Fibroblast of skin of abdomen (primary cell): ENCODE data around the gene NXPH4. TPM values are rescaled to one million over a fixed set of nuclear protein-coding genes. Genes with fewer than 3 reads are reported as not detected.

Experiments
- DNase-seq: peaks from one replicate; pipeline ENCODE4 v3.0.0-alpha.2; 2013
- polyA plus RNA-seq, 2 experiments: library from polyadenylated mRNA; unstranded; fragments of 120-200 nt; gene quantifications; one replicate each; pipeline ENCODE4 v1.2.1, GENCODE V29; 2013; ENCODE audit not compliant: insufficient read length in 2 of 2

Gene NXPH4
- 19.3 TPM for polyA plus RNA-seq (2013, experiment 1 of 2; ENCODE audit: insufficient read length)
- 19.0 TPM for polyA plus RNA-seq (2013, experiment 2 of 2; ENCODE audit: insufficient read length)

DNA sequence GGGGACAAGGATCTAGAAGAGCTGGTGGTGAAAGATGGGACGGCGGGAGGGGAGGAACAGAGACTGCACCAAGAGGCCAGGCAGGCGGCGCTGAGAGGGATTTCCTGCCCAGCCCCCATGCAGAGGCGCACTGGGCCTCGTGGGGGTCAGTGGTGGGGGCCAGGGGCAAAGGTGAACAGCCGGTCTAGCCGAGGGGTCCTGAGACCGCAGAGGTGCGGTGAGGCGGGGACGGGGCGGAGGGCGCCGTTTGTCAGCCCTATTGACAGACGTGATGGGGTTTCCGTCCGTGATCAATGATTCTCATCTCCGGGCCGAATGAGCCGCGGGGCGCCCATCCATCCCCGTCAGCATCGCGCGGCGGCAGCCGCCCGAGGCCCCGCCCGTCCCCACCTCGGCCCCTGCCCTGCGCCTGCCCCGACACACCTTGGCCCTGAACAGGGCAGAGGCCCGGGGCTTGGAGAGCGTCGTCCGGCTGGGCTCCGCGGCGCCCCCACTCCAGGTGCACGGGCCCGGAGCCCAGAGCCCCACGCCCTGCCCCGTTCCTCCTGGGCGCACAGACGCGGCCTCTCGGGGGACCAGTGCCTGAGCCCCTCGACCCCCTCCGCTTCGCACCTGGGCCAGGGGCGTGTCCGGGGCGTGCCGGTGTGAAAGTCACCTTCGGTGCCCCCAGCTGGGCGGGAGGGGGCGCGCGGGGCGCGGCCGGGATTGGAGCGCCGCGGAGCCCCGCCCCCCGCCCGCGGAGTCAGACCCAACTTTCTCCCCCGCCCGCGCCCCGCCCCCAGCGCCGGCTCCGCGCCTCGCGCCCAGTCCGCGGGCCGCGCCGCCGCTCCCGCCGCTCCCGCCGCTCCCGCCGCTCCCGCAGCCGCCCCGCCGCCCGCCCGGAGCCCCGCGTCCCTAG, at the start of gene NXPH4:
Gene NXPH4 (plus strand): TSS at position 781 of the 898 bp plus-strand sequence. CDS start 176 bp downstream, outside the sequence.
- no peak for DNase-seq

DNA sequence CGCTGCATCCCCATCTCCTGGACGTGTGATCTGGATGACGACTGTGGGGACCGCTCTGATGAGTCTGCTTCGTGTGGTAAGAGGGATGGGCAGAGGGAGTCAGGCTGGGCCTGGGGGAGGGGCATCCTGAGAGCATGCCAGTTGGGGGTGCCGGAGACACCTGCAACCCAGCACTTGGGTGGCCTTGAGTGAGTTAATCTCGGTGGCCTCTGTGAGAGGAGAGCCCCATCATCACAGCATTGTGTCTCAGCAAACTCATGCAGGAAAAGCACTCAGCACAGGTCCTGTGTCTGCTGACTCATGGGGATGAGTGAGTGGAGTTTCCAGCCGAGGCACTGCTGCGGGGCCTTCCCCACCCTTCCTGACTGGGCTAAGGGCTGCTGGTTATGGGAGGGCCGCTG, 49.6 kb upstream of the NXPH4 start:
- DNase-seq: peak; percentile 72

DNA sequence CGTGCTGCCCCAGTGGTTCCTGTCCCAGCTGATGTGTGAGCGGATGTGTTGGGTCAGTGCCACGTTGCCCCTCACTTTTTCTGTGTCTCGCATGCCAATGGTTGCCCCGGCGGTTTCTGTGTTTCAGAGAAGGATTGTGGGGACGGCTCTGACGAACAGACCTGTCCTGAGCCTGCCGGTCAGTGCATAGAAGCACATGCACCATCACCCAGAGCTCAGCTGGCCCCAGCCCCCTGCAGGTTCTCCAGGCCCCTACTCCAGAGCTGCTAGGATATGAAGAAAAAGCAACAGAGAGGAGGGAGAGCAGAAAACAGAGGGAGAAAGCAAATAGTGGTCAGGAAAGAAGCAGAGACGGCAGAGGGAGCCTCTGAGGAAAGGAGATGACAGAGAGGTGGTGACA, 48.5 kb upstream of the NXPH4 start:
- DNase-seq: no peak

DNA sequence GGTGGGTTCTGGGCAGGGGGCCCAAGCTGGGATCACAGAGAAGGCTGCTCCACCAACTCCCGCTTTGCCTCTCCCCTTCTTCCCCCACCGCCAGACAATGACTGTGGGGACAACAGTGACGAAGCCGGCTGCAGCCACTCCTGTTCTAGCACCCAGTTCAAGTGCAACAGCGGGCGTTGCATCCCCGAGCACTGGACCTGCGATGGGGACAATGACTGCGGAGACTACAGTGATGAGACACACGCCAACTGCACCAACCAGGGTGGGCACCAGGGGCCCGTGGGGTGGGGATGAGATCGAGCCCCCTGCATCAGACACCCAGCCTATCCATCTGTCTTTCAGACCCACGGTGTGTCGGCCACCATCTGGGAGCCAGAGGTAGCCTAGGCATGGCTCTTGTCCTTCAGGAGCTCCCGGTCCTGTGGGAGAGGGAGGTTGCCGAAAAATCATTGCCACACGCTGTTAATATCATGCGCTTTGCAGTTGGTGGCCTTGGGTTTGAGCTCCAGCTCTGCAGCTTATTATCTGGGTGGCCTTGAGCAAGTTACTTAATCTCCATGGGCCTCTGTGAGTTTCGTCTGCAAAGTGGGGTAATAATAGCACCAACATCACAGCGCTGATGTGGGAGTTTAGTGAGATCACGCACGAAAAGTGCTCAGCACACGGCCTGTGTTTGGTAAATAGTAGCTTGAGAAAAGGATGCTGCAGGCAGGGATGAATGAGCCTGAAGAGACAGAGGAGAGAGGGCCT, 47.4 kb upstream of the NXPH4 start:
- DNase-seq: no peak

DNA sequence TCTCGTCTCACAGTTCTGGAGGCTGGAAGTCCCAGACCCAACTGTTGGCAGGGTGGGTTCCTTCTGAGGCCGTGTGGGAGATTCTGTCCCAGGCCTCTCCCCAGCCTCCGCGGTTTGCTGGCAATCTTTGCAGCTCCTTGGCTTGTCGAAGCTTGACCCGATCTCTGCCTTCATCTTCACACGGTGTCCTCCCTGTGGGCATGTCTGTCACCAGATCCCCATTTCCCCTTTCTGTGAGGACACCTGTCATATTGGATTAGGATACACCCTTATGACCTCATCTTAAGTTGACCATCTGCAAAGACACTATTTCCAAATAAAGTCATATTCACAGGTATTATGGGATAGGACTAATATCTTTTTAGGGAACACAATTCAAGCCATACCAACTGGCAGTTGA, 46.6 kb upstream of the NXPH4 start:
- no peak for DNase-seq

DNA sequence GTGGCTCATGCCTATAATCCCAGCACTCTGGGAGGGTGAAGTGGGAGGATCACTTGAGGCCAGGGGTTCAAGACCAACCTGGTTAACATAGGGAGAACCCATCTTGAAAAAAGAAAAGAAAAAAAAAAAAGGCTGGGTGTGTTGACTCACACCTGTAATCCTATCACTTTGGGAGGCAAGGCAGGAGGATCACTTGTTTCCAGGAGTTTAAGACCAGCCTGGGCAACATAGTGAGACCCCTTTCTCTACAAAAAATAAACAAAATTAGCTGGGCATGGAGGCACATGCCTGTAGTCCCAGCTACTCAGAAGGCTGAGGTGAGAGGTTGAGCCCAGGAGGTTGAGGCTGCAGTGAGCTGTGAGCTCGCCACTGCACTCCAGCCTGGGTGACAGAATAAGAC, 46.2 kb upstream of the NXPH4 start:
- no peak for DNase-seq

DNA sequence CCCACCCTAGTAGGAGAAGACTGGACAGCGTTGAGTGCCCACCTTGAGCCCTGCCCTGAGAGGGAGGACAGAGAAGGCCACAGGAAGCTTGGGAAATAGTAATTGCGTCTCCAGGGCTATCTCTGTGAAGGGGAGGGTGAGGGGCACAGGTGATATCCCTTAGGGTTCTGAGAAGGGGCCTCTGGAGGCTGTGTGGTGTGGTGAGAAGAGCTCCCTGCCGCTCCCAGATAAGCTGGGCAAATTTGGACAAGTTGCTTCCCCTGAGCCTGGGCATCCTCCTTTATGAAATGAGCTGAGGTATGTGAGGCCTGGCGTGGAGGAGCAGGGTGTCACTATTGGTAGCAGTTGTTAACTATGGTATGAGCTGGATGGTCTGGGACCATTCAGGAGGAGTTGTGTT, 45.7 kb upstream of the NXPH4 start:
- DNase-seq: no peak

DNA sequence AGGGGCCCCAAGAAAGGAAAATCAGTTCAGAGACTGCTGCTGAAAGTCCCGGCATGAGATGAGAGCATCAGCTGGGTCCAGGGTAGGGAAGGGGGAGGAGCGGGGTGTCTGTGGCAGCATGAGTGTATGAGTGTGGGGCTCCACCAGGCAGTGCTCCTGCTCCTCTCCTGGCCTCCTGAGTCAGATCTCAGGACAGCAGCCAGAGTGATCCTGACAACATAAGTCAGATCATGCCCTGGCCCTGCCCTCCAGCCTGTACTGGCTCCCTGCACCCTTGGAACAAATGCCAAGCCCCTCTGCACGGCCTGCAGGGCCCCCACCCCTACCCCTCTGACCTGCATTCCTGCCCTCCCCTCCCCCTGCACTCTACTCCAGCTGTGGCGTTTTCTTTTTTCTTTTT, 44.9 kb upstream of the NXPH4 start:
- DNase-seq: peak; percentile 77

DNA sequence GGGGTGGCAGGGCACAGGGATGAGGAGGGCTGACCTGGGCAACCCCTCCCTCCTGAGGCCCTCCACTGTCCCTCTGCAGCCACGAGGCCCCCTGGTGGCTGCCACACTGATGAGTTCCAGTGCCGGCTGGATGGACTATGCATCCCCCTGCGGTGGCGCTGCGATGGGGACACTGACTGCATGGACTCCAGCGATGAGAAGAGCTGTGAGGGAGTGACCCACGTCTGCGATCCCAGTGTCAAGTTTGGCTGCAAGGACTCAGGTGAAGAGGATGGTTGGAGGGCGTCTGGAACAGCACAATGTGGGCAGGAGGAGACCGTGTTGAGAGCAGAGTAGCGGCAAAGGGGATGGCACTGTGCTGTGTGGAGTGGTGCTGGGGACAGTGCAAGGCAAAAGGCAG, 43.5 kb upstream of the NXPH4 start:
- no peak for DNase-seq

DNA sequence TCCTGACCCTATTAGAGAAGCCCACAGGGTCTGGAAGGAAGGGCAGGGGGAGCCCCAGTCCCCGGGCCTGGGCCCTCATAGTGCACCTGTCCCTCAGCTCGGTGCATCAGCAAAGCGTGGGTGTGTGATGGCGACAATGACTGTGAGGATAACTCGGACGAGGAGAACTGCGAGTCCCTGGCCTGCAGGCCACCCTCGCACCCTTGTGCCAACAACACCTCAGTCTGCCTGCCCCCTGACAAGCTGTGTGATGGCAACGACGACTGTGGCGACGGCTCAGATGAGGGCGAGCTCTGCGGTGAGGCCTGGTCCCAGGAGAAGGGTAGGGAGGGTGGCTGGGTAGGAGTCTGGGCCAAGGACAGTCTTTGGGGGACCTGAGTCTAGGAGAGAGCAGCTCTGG, 42.9 kb upstream of the NXPH4 start:
- DNase-seq: no peak

DNA sequence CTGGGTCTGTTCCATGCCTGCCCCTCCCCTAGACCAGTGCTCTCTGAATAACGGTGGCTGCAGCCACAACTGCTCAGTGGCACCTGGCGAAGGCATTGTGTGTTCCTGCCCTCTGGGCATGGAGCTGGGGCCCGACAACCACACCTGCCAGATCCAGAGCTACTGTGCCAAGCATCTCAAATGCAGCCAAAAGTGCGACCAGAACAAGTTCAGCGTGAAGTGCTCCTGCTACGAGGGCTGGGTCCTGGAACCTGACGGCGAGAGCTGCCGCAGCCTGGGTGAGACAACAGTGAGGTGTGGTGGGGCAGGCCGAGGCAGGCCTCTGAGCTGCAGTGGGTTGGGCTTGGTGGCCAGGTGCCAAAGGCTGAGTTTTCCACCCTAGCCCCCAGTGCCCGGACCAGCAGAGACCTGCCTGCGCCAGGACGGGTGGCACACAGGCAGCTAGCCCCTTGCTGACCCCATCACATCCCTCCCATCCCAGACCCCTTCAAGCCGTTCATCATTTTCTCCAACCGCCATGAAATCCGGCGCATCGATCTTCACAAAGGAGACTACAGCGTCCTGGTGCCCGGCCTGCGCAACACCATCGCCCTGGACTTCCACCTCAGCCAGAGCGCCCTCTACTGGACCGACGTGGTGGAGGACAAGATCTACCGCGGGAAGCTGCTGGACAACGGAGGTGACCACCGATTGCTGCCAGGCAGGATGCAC, 41.0 kb upstream of the NXPH4 start:
- DNase-seq: peak; percentile 53

DNA sequence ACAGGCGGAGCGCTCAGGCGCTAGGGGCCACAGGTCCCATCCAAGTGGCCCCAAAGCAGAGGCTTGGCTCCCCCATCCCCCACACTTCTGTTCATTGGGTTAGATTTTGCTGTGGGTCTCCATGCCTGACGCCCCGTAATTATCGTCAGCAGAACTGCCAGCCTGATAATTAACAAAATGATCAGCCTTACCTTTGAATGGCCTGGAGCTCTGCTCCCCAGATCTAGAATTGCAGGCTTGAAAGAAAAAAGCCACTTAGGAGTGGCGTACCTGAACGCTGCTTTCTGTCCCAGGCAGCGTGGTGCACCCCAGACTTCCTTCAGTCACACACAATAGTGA, 40.5 kb upstream of the NXPH4 start:
- no peak for DNase-seq

DNA sequence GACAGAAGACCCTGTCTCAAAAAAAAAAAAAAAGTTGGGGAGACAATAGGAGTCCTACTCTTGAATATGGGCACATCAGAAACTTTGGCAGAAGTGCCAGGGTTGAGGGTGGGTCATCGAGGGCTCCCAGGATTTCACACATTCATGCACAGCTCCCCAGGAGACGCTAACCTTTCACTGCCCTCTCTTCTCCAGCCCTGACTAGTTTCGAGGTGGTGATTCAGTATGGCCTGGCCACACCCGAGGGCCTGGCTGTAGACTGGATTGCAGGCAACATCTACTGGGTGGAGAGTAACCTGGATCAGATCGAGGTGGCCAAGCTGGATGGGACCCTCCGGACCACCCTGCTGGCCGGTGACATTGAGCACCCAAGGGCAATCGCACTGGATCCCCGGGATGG, 39.7 kb upstream of the NXPH4 start:
- DNase-seq: no peak

DNA sequence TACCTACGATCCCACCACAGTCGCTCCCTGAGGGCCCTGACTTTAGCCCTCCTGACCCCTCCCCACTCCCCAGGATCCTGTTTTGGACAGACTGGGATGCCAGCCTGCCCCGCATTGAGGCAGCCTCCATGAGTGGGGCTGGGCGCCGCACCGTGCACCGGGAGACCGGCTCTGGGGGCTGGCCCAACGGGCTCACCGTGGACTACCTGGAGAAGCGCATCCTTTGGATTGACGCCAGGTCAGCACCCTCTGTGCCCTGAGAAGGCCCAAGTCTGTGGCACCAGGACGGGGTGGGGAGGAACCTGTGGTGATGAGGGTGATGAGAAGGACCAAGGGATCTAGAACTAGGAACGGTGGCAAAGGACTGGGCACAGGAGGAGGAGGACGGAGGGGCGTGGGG, 39.2 kb upstream of the NXPH4 start:
- DNase-seq: no peak

DNA sequence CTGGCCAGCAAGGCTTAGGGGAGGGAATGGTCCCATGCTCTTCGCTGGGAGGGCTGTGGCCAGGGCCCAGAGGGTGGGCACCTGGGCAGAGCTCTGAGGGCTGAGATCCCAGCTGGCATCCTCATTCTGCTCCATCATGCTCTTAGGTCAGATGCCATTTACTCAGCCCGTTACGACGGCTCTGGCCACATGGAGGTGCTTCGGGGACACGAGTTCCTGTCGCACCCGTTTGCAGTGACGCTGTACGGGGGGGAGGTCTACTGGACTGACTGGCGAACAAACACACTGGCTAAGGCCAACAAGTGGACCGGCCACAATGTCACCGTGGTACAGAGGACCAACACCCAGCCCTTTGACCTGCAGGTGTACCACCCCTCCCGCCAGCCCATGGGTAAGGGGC, 38.4 kb upstream of the NXPH4 start:
- no peak for DNase-seq

DNA sequence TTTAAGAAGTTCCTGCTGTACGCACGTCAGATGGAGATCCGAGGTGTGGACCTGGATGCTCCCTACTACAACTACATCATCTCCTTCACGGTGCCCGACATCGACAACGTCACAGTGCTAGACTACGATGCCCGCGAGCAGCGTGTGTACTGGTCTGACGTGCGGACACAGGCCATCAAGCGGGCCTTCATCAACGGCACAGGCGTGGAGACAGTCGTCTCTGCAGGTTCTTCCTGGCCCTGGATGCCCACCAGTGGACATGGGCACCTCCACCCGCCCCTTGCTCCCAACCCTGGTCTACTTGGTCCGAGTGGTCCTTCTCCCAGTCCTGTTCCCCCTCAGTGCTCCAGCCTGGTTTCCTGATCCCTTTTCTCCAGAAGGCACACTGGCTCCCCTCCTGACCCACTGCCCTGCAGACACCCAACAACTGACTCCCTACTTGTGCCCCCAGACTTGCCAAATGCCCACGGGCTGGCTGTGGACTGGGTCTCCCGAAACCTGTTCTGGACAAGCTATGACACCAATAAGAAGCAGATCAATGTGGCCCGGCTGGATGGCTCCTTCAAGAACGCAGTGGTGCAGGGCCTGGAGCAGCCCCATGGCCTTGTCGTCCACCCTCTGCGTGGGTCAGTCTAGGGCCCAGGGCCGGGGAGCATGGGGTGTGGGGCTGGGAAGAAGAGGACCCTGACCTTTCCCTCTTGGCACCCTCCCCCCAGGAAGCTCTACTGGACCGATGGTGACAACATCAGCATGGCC, 37.1 kb upstream of the NXPH4 start:
- no peak for DNase-seq

DNA sequence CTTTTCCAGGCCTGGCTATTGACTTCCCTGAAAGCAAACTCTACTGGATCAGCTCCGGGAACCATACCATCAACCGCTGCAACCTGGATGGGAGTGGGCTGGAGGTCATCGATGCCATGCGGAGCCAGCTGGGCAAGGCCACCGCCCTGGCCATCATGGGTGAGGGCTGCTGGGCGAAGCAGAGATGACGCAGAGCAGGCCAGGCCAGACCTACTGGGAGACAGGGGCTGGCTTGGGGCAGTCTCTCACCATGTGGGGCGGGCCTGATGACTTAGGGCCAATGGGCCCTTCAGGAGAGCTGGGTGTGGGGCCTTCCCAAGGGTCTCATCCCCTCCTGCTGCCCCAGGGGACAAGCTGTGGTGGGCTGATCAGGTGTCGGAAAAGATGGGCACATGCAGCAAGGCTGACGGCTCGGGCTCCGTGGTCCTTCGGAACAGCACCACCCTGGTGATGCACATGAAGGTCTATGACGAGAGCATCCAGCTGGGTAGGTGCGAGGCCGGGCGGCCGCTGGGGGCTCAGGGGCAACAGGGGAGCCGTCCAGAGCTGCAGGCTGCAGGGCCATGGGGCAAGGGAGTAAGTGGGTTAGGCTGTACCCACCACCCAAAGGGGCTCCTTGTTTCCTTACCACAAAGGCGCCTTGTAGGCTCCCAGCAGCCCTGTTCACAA, 36.1 kb upstream of the NXPH4 start:
- DNase-seq: no peak

DNA sequence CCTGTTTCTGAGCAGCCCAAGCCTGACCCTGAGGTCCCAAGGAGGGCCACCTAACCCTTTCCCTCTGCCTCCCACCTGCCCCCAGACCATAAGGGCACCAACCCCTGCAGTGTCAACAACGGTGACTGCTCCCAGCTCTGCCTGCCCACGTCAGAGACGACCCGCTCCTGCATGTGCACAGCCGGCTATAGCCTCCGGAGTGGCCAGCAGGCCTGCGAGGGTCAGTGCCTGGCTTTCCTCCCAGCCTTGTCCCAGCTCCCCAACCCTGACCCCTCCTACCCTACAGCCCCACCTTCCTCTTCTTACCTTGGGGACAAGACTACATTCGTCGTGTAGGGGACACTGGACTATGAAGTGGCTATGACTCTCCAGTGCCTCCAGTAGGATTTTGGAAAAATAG, 35.5 kb upstream of the NXPH4 start:
- no peak for DNase-seq

DNA sequence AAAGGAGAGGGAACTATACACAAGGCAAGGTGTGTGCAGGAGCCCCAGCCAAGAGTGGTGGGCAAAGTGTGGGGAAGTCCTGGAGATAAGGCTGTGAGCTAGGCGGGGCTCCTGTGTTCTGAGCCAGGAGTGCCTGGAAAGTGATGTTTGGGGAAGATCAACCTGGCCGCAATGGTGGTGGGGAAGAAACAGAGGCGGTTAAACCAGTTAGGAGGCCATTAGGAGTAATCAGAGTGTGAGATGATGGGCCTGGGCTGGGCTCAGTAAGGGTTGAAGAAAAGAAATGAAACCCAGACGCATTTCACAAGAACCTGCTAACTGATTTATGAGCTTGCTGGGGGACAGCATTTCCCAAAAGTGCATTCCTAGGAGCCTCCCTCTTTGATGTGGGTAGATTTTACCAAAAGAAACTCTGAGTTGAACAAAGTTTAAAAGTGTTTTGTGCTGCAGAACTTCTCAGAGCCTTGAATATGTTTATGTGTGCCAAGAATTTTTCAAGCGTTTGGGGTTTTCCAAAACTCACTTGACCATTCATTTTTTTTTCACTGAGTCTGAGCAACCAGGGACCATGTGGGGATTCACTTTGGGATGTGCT, 34.9 kb upstream of the NXPH4 start:
- peak; percentile 81 for DNase-seq

DNA sequence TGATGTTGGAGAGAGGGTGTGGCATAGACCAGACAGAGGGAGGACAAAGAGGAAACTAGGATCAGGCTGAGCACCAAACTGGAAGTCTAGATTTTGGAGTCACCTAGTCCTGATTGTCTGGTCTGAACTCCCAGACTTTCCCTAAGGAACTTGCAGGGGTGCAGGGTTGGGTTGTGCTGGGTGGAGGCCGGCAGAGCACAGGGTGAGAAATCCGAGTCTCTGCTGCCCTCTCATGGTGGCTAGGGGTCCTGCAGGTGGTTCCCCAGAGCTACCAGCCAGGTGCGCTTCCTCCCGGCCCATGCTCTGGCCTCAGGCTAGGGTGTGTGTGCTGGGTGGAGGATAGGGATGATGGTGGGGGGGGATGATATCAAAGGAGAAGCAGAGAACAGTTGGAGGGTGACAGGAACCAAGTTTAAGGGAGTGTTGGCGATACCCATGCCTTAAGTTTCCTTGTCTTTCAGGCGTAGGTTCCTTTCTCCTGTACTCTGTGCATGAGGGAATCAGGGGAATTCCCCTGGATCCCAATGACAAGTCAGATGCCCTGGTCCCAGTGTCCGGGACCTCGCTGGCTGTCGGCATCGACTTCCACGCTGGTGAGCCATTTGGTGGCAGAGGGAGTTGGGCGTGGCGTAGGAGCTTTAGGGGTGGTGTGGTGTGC, 33.5 kb upstream of the NXPH4 start:
- DNase-seq: peak; percentile 62
